PC-3 (cell line): ENCODE results near the gene KDM6B. TPM values are rescaled to one million over a fixed set of nuclear protein-coding genes. Genes with fewer than 3 reads are reported as not detected.
"Not testable (repeated sequence)": the region's sequence is repeated elsewhere in the genome, so short reads cannot be mapped to it uniquely, and the experiment has no call there.

Source experiments
- ATAC-seq: fragments of 200-7000 bp; cut with Tn5 transposase; 2 replicates; pipeline ENCODE4 v1.9.1; 2020; ENCODE audit warnings: mild to moderate bottlenecking, moderate library complexity
- BruUV-seq: library from RNA; stranded (reverse); fragments of 400-500 nt; replicated peaks from 2 replicates; lab custom pipeline; 2021; lab: Mats Ljungman, UMichigan
- CTCF ChIA-PET: fragments of 300-600 bp; sonication (Branson Sonifier 250); formaldehyde crosslinking; loops from one replicate; lab custom pipeline; 2022; ENCODE audit warnings: antibody characterized with exemption; lab: Charles Lee
- POLR2A ChIA-PET: fragments of 300-600 bp; sonication (Branson Sonifier 250); formaldehyde crosslinking; loops from one replicate; lab custom pipeline; 2022; ENCODE audit warnings: antibody characterized with exemption; ENCODE audit not compliant: unreplicated experiment; lab: Charles Lee
- DNase-seq: peaks from one replicate; pipeline ENCODE4 v3.0.0-alpha.2; 2015
- H2AFZ ChIP-seq: fragments of 300-600 bp; sonication (generic); 2 replicates; pipeline ENCODE4 v1.6.0; 2016; ENCODE audit warnings: antibody characterized with exemption, low read length
- H3F3A ChIP-seq: fragments of 300-600 bp; sonication (generic); one replicate; pipeline ENCODE4 v1.6.0; 2017; ENCODE audit warnings: antibody characterized with exemption, low read length, control low read depth, mild to moderate bottlenecking; ENCODE audit not compliant: unreplicated experiment
- H3K27ac ChIP-seq: fragments of 300-600 bp; sonication (generic); 2 replicates; pipeline ENCODE4 v1.5.1; 2016; ENCODE audit warnings: mild to moderate bottlenecking, low read length
- H3K27me3 ChIP-seq: fragments of 300-600 bp; sonication (generic); 2 replicates; pipeline ENCODE4 v1.6.1; 2016; ENCODE audit warnings: low read length, mixed read lengths
- H3K36me3 ChIP-seq: fragments of 300-600 bp; sonication (generic); 2 replicates; pipeline ENCODE4 v1.6.1; 2016; ENCODE audit warnings: low read depth, mixed run types, low read length, mixed read lengths
- H3K4me1 ChIP-seq: fragments of 300-600 bp; sonication (generic); 2 replicates; pipeline ENCODE4 v1.5.1; 2016; ENCODE audit warnings: low read length; ENCODE audit not compliant: insufficient read depth
- H3K4me2 ChIP-seq: fragments of 300-600 bp; sonication (generic); 2 replicates; pipeline ENCODE4 v1.6.0; 2016; ENCODE audit warnings: low read length
- H3K4me3 ChIP-seq: fragments of 300-600 bp; sonication (generic); 2 replicates; pipeline ENCODE4 v1.5.1; 2016; ENCODE audit warnings: mild to moderate bottlenecking, low read length, mixed read lengths
- H3K79me2 ChIP-seq: fragments of 300-600 bp; sonication (generic); 2 replicates; pipeline ENCODE4 v1.6.1; 2017; ENCODE audit warnings: low read length, mixed read lengths
- H3K9ac ChIP-seq: fragments of 300-600 bp; sonication (generic); 2 replicates; pipeline ENCODE4 v1.6.0; 2016; ENCODE audit warnings: mild to moderate bottlenecking, low read length
- H3K9me2 ChIP-seq: fragments of 300-600 bp; sonication (generic); replicated peaks from 2 replicates; pipeline ENCODE4 v1.6.1; 2016; ENCODE audit warnings: mixed run types, low read length, mixed read lengths
- H3K9me3 ChIP-seq: fragments of 300-600 bp; sonication (generic); 2 replicates; pipeline ENCODE4 v1.6.1; 2016; ENCODE audit warnings: low read length, mixed read lengths
- H4K20me1 ChIP-seq: fragments of 300-600 bp; sonication (generic); 2 replicates; pipeline ENCODE4 v1.6.1; 2016; ENCODE audit warnings: low read length, mixed read lengths
- CTCF ChIP-seq: fragments of 300-600 bp; sonication (generic); conservative IDR thresholded peaks from 2 replicates; pipeline ENCODE4 v1.5.1; 2017; ENCODE audit warnings: antibody characterized with exemption, low read depth, mild to moderate bottlenecking, low read length
- EZH2 ChIP-seq: fragments of 300-600 bp; sonication (generic); IDR thresholded peaks from one replicate; pipeline ENCODE4 v1.6.1; 2017; ENCODE audit warnings: antibody characterized with exemption, mild to moderate bottlenecking, low read length; ENCODE audit not compliant: unreplicated experiment
- EZH2phosphoT487 ChIP-seq: fragments of 300-600 bp; sonication (generic); IDR thresholded peaks from 2 replicates; pipeline ENCODE4 v1.6.1; 2018; ENCODE audit warnings: mild to moderate bottlenecking, antibody characterized with exemption, low read length, borderline replicate concordance
- intact Hi-C: fragments of 100-400 bp; cut with micrococcal nuclease; formaldehyde crosslinking; loops from 2 replicates; pipeline ENCODE4 v1.9.0; 2023
- total RNA-seq: library from RNA; depleted of rRNA; stranded (reverse); fragments of >200 nt; gene quantifications from 2 replicates; pipeline ENCODE4 v1.2.3, GENCODE V29; 2014

KDM6B gene
- total RNA-seq, 1 experiment from 2014 or later: 3.2 TPM

DNA sequence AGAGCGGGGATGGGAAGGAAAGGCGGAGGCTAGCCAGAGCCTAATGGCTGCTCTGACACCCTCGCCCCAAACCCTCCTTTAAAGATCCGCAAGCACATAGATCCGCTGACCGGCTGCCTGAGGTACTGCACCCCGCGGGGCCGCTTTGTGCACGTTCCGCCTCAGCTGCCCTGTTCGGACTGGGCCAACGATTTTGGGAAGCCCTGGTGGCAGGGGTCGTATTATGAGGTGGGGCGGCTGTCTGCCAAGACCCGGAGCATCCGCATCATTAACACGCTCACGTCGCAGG lies 24.4 kb downstream of the KDM6B start:
- Histone ChIP-seq H3K9me2 (no peaks in the 10 kb centered on the region), H4K20me1 (no peaks in the 10 kb centered on the region), H3K4me1 (peaks cover 21% of the 10 kb centered on the region), H3K27ac (peak overlapping the region; percentile 88), H3K4me3 (peak overlapping the region; percentile 90), H3K79me2 (peaks cover 50% of the 10 kb centered on the region), H3K4me2 (peak overlapping the region; percentile 97), H3K36me3 (no peaks in the 10 kb centered on the region; the same call in 1 of the 2 replicates), H3K9me3 (no peaks in the 10 kb centered on the region), H2AFZ (peak overlapping the region; percentile 90), H3K9ac (peak overlapping the region; percentile 94), H3K27me3 (no peaks in the 10 kb centered on the region), H3F3A (no peaks in the 10 kb centered on the region)
- TF ChIP-seq CTCF: peak; percentile 49; the same call in 1 of the 2 replicates
- no peak for TF ChIP-seq EZH2
- no peak for TF ChIP-seq EZH2phosphoT487
- intact Hi-C loops: no loop called here
- BruUV-seq: no TSS peak
- POLR2A ChIA-PET: no interaction called here
- ATAC-seq (0 out of 2 replicates have a peak, but pooled peaks have one; percentile 4), DNase-seq (peak; percentile 40)
- CTCF ChIA-PET: no interaction called here

DNA sequence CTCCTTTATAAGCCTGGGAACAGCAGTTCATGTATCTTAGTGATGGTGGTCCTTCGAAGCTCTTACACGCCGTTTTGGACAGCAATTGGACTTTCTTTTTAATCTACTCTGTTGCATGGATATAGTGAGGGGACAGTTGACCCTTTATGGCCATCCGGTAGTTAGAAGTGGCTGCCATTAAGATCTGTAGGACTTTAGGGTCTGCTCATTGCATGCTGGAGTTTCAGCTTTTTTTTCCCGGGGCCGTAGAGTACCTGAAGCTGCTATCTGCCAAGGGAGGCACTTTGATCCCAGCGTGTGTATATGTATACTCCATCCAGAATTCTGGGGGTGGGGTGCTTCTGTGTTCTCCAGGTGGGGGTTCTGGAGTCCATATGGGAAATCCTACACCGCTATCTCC lies 25.0 kb downstream of the KDM6B start:
- Histone ChIP-seq H4K20me1 (no peaks in the 10 kb centered on the region), H3K79me2 (peaks cover 50% of the 10 kb centered on the region), H3K27me3 (no peaks in the 10 kb centered on the region), H3K27ac (no peak overlapping the region), H3K9me2 (no peaks in the 10 kb centered on the region), H3K4me2 (peak overlapping the region; percentile 97), H2AFZ (no peak overlapping the region; the same call in 1 of the 2 replicates), H3F3A (no peaks in the 10 kb centered on the region), H3K4me1 (peaks cover 21% of the 10 kb centered on the region), H3K4me3 (peak overlapping the region; percentile 90), H3K36me3 (no peaks in the 10 kb centered on the region; the same call in 1 of the 2 replicates), H3K9me3 (no peaks in the 10 kb centered on the region), H3K9ac (peak overlapping the region; percentile 94)
- ChIA-PET CTCF (no interaction called here), POLR2A (no interaction called here)
- no peak for DNase-seq
- no TSS peak for BruUV-seq
- TF ChIP-seq EZH2 (no peak), EZH2phosphoT487 (no peak), CTCF (no peak)
- no peak for ATAC-seq
- intact Hi-C loops: no loop called here

DNA sequence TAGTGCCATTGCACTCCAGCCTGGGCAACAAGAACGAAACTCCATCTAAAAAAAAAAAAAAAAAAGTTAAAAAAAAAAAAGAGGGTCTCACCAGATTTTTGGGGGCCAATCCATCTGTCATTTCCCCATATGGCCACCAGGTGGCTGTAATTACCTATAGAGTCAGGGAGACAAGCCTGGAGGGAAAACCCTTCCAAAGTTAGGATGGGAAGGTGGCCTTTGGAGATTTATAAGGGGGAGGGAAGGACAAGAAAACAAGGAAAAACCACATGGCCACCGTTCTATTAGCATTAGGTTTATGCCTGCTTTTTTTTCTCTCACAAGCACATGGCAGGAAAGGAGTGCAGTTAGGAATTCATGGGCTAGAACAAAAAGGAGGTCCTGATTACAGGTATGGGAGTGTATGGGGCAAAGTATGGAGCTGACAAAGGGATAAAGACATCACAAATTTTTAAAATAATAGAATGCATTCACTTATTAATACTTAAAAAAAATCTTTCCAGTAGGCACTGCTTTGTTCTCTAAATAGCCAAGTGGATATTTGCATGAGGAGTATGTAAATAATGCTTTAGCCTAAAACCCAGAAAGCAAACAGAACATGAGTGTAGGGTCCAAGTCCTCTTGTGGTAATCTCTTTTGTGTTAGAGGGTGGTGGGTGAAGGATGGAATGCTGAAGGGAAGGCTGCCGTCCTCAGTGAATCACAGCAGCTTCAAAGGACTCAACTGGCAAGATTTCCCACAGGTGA lies 28.8 kb downstream of the KDM6B start:
- no TSS peak for BruUV-seq
- Histone ChIP-seq H4K20me1 (no peaks in the 10 kb centered on the region), H3K9me2 (no peaks in the 10 kb centered on the region), H3K9ac (no peak overlapping the region), H2AFZ (no peak overlapping the region), H3K9me3 (no peaks in the 10 kb centered on the region), H3K79me2 (peaks cover 32% of the 10 kb centered on the region), H3K36me3 (peaks cover 4% of the 10 kb centered on the region; the same call in 1 of the 2 replicates), H3F3A (no peaks in the 10 kb centered on the region), H3K4me2 (no peak overlapping the region), H3K27ac (no peak overlapping the region), H3K27me3 (no peaks in the 10 kb centered on the region), H3K4me1 (peaks cover 11% of the 10 kb centered on the region; the same call in 1 of the 2 replicates), H3K4me3 (no peak overlapping the region)
- no peak for ATAC-seq
- TF ChIP-seq CTCF (peak; percentile 68), EZH2phosphoT487 (no peak)
- peak; percentile 60 for DNase-seq
- intact Hi-C loops: loop anchor here (1.0 to 2.0 kb wide), 3 partner anchors 24 to 126 kb away; no protein-coding TSS in a partner anchor
- ChIA-PET POLR2A (no interaction called here), CTCF (interaction anchor here (0.6 kb wide), 1 partner anchor 78 kb away, joined by 4 read pairs; no protein-coding TSS in a partner anchor)

- CTCF ChIA-PET, H3K36me3 ChIP-seq, H3K9ac ChIP-seq, H3K9me3 ChIP-seq, POLR2A ChIA-PET, intact Hi-C loops, H3K27ac ChIP-seq, H3K4me1 ChIP-seq, H3K27me3 ChIP-seq, H3K4me2 ChIP-seq, BruUV-seq, H3F3A ChIP-seq, ATAC-seq, H2AFZ ChIP-seq, DNase-seq, H3K9me2 ChIP-seq, H3K4me3 ChIP-seq, H4K20me1 ChIP-seq: not testable (repeated sequence)
- H3K79me2 ChIP-seq: peaks cover 17% of the 10 kb centered on the region
These were observed 30.4 kb downstream of the KDM6B start for GRCh38 chr17:7864384-7864783.
